Activated CD8-positive, alpha-beta T cell treated with anti-CD3 and anti-CD28 coated beads, Interleukin-2, amount 10 ng/mL, durations not matched to agents 7 days and 5 days (primary cell): Measurements from ENCODE around the gene CES3. TPM values are rescaled to one million over a fixed set of nuclear protein-coding genes. Genes with fewer than 3 reads are reported as not detected.
"Not testable (repeated sequence)": the region's sequence is repeated elsewhere in the genome, so short reads cannot be mapped to it uniquely, and the experiment has no call there.

ENCODE experiments used
- ATAC-seq: fragments of 150-1000 bp; cut with Tn5 transposase; one replicate; pipeline ENCODE4 v1.10.0; 2021; ENCODE audit warnings: moderate library complexity
- CTCF ChIA-PET: fragments of 350-600 bp; sonication (Branson Sonifier 250); formaldehyde crosslinking; loops from one replicate; lab custom pipeline; 2021; ENCODE audit warnings: antibody characterized with exemption; lab: Charles Lee
- POLR2A ChIA-PET: fragments of 350-600 bp; sonication (Branson Sonifier 250); formaldehyde crosslinking; loops from one replicate; lab custom pipeline; 2021; ENCODE audit warnings: antibody characterized with exemption; lab: Charles Lee
- DNase-seq: peaks from one replicate; pipeline ENCODE4 v3.0.0-alpha.2; 2020
- H3K27ac Mint-ChIP-seq: one replicate; pipeline ENCODE4 v1.8.0; 2021; ENCODE audit warnings: mild to moderate bottlenecking, mixed read lengths
- H3K27me3 Mint-ChIP-seq: one replicate; pipeline ENCODE4 v1.8.0; 2021; ENCODE audit warnings: low read depth, mixed read lengths
- H3K36me3 Mint-ChIP-seq: one replicate; pipeline ENCODE4 v1.8.0; 2021; ENCODE audit warnings: low read depth, mixed read lengths
- H3K4me1 Mint-ChIP-seq: one replicate; pipeline ENCODE4 v1.8.0; 2021; ENCODE audit warnings: low read depth, mixed read lengths
- H3K4me3 Mint-ChIP-seq: one replicate; pipeline ENCODE4 v1.8.0; 2021; ENCODE audit warnings: mild to moderate bottlenecking, mixed read lengths
- H3K9me3 Mint-ChIP-seq: one replicate; pipeline ENCODE4 v1.8.0; 2022; ENCODE audit warnings: mixed read lengths; ENCODE audit not compliant: insufficient read depth
- total RNA-seq, 2 experiments: library from RNA; stranded (reverse); gene quantifications; one replicate each; pipeline ENCODE4 v1.2.3, GENCODE V29; 2021

CES3 gene
- total RNA-seq, 2 experiments from 2014 or later = 2.4 to 4.3 TPM

GRCh38 chr16:66973716-66974115 lies 12.7 kb downstream of the CES3 start:
- Mint-ChIP-seq H3K27ac (no peak overlapping the region), H3K4me3 (no peak overlapping the region), H3K36me3 (no peaks in the 10 kb centered on the region), H3K27me3 (no peaks in the 10 kb centered on the region), H3K4me1 (peaks cover 37% of the 10 kb centered on the region), H3K9me3 (no peaks in the 10 kb centered on the region)
- ATAC-seq = no peak
- DNase-seq = no peak
- ChIA-PET CTCF (interaction anchor here (1.3 to 3.4 kb wide), 3 partner anchors 11 to 39 kb away, joined by 3 to 11 read pairs (median 7); partner anchors contain the start of gene CES3), POLR2A (interaction anchor here (1.3 kb wide), 1 partner anchor 181 kb away, joined by 3 read pairs; no protein-coding TSS in a partner anchor)

- ATAC-seq, H3K4me3 Mint-ChIP-seq, H3K27me3 Mint-ChIP-seq, DNase-seq, H3K9me3 Mint-ChIP-seq, H3K36me3 Mint-ChIP-seq: not testable (repeated sequence)
- peak overlapping the region; percentile 51 for H3K27ac Mint-ChIP-seq
- POLR2A ChIA-PET = interaction anchor here (1.3 kb wide), 1 partner anchor 181 kb away, joined by 3 read pairs; no protein-coding TSS in a partner anchor
- CTCF ChIA-PET = interaction anchor here (0.9 to 7.5 kb wide), 8 partner anchors 9 to 184 kb away, joined by 3 to 95 read pairs (median 12); partner anchors contain the start of genes CES3, FBXL8 and TRADD
- peaks cover 43% of the 10 kb centered on the region for H3K4me1 Mint-ChIP-seq
These were observed 13.3 kb downstream of the CES3 start for GRCh38 chr16:66974156-66974931.

- Mint-ChIP-seq H3K4me3 (peak overlapping the region; percentile 59), H3K4me1 (peaks cover 46% of the 10 kb centered on the region), H3K27ac (peak overlapping the region; percentile 51)
- not testable (repeated sequence) for ATAC-seq, H3K27me3 Mint-ChIP-seq, H3K36me3 Mint-ChIP-seq, H3K9me3 Mint-ChIP-seq
- ChIA-PET CTCF (interaction anchor here (0.9 to 7.5 kb wide), 9 partner anchors 8 to 210 kb away, joined by 3 to 95 read pairs (median 11); partner anchors contain the start of genes CES3, FBXL8 and TRADD), POLR2A (interaction anchor here (1.3 to 1.5 kb wide), 2 partner anchors 13 to 180 kb away, joined by 3 read pairs; no protein-coding TSS in a partner anchor)
- peak; percentile 60 for DNase-seq
These were observed 13.8 kb downstream of the CES3 start for GRCh38 chr16:66974932-66975246.

GRCh38 chr16:66975302-66975893 lies 14.3 kb downstream of the CES3 start:
- ChIA-PET POLR2A (interaction anchor here (0.6 to 1.5 kb wide), 8 partner anchors 9 to 210 kb away, joined by 3 to 4 read pairs (median 3); partner anchors contain the start of genes FBXL8, PDP2 and TRADD), CTCF (interaction anchor here (0.8 to 7.5 kb wide), 16 partner anchors 8 to 222 kb away, joined by 3 to 95 read pairs (median 6); partner anchors contain the start of genes B3GNT9, CES3, FBXL8 and TRADD)
- Mint-ChIP-seq H3K4me3 (peak overlapping the region; percentile 59), H3K4me1 (peaks cover 51% of the 10 kb centered on the region), H3K36me3 (no peaks in the 10 kb centered on the region), H3K27me3 (no peaks in the 10 kb centered on the region), H3K27ac (peak overlapping the region; percentile 51), H3K9me3 (no peaks in the 10 kb centered on the region)
- ATAC-seq = no peak
- DNase-seq = no peak

GRCh38 chr16:66976746-66977145 lies 15.7 kb downstream of the CES3 start:
- CTCF ChIA-PET = interaction anchor here (0.6 to 7.5 kb wide), 15 partner anchors 10 to 221 kb away, joined by 3 to 95 read pairs (median 6); partner anchors contain the start of genes B3GNT9, CES3, FBXL8 and TRADD
- H3K4me3 Mint-ChIP-seq = no peak overlapping the region

GRCh38 chr16:66977341-66978113 lies 16.5 kb downstream of the CES3 start:
- CTCF ChIA-PET = interaction anchor here (0.6 to 7.5 kb wide), 19 partner anchors 9 to 267 kb away, joined by 3 to 95 read pairs (median 3); partner anchors contain the start of genes B3GNT9, CBFB, FBXL8 and TRADD
- no peaks in the 10 kb centered on the region for H3K9me3 Mint-ChIP-seq
- peak overlapping the region; percentile 73 for H3K27ac Mint-ChIP-seq
- H3K4me3 Mint-ChIP-seq = no peak overlapping the region
- peak; percentile 94 for DNase-seq
- peaks cover 60% of the 10 kb centered on the region for H3K4me1 Mint-ChIP-seq
- peak; percentile 99 for ATAC-seq
- POLR2A ChIA-PET = interaction anchor here (2.0 kb wide), 1 partner anchor 37 kb away, joined by 15 read pairs; no protein-coding TSS in a partner anchor
- peaks cover 3% of the 10 kb centered on the region for H3K36me3 Mint-ChIP-seq
- H3K27me3 Mint-ChIP-seq = no peaks in the 10 kb centered on the region

More at GRCh38 chr16:66976746-66977145, 15.7 kb downstream of the CES3 start:
- DNase-seq (no peak), ATAC-seq (no peak)
- Mint-ChIP-seq H3K36me3 (no peaks in the 10 kb centered on the region), H3K4me1 (peaks cover 56% of the 10 kb centered on the region), H3K27ac (peak overlapping the region; percentile 3), H3K9me3 (no peaks in the 10 kb centered on the region), H3K27me3 (no peaks in the 10 kb centered on the region)
- POLR2A ChIA-PET = interaction anchor here (1.0 kb wide), 1 partner anchor 37 kb away, joined by 4 read pairs; no protein-coding TSS in a partner anchor

- DNase-seq (no peak), ATAC-seq (no peak)
- Mint-ChIP-seq H3K27ac (peak overlapping the region; percentile 61), H3K36me3 (peaks cover 4% of the 10 kb centered on the region), H3K4me1 (peaks cover 70% of the 10 kb centered on the region), H3K27me3 (no peaks in the 10 kb centered on the region), H3K9me3 (no peaks in the 10 kb centered on the region), H3K4me3 (no peak overlapping the region)
- POLR2A ChIA-PET = interaction anchor here (1.0 to 2.0 kb wide), 2 partner anchors 35 to 181 kb away, joined by 4 to 15 read pairs; partner anchors contain the start of genes FBXL8 and TRADD
- CTCF ChIA-PET = interaction anchor here (0.7 to 7.5 kb wide), 8 partner anchors 28 to 207 kb away, joined by 3 to 95 read pairs (median 15); partner anchors contain the start of genes FBXL8 and TRADD
These were observed 18.1 kb downstream of the CES3 start for GRCh38 chr16:66979011-66979717.

GRCh38 chr16:66983033-66983432 lies 22.0 kb downstream of the CES3 start:
- Mint-ChIP-seq H3K27ac (peak overlapping the region; percentile 92), H3K4me3 (no peak overlapping the region), H3K4me1 (peaks cover 73% of the 10 kb centered on the region), H3K27me3 (no peaks in the 10 kb centered on the region), H3K36me3 (peaks cover 16% of the 10 kb centered on the region), H3K9me3 (no peaks in the 10 kb centered on the region)
- POLR2A ChIA-PET = interaction anchor here (0.7 to 1.5 kb wide), 3 partner anchors 31 to 206 kb away, joined by 3 to 8 read pairs (median 3); partner anchors contain the start of gene CBFB
- DNase-seq = no peak
- CTCF ChIA-PET = interaction anchor here (0.8 to 2.9 kb wide), 16 partner anchors 8 to 202 kb away, joined by 3 to 14 read pairs (median 4); partner anchors contain the start of genes CBFB, CES3, FBXL8 and TRADD
- ATAC-seq = no peak

- ChIA-PET CTCF (interaction anchor here (0.9 to 2.9 kb wide), 9 partner anchors 9 to 173 kb away, joined by 3 to 18 read pairs (median 7); partner anchors contain the start of gene CES3), POLR2A (interaction anchor here (0.6 to 1.4 kb wide), 2 partner anchors 11 to 29 kb away, joined by 3 to 14 read pairs; no protein-coding TSS in a partner anchor)
- ATAC-seq (peak; percentile 83), DNase-seq (peak; percentile 78)
- Mint-ChIP-seq H3K9me3 (no peaks in the 10 kb centered on the region), H3K27me3 (no peaks in the 10 kb centered on the region), H3K36me3 (peaks cover 17% of the 10 kb centered on the region), H3K4me3 (peak overlapping the region; percentile 0), H3K27ac (peak overlapping the region; percentile 92), H3K4me1 (peaks cover 67% of the 10 kb centered on the region)
These were observed 23.8 kb downstream of the CES3 start for GRCh38 chr16:66984892-66985311.

- Mint-ChIP-seq H3K4me3 (no peak overlapping the region), H3K4me1 (peaks cover 61% of the 10 kb centered on the region), H3K36me3 (peaks cover 17% of the 10 kb centered on the region), H3K27ac (peak overlapping the region; percentile 75), H3K27me3 (no peaks in the 10 kb centered on the region), H3K9me3 (no peaks in the 10 kb centered on the region)
- no peak for DNase-seq
- ATAC-seq = no peak
- POLR2A ChIA-PET = no interaction called here
- CTCF ChIA-PET = interaction anchor here (1.0 to 2.1 kb wide), 6 partner anchors 9 to 164 kb away, joined by 3 to 13 read pairs (median 4); partner anchors contain the start of gene B3GNT9
These were observed 25.5 kb downstream of the CES3 start for GRCh38 chr16:66986559-66986958.
